Activated naive CD8-positive, alpha-beta T cell treated with anti-CD3 and anti-CD28 coated beads, Interleukin-2, amount 50 U/mL, for 24 hours (primary cell): ENCODE results near the gene ITFG2.

Experiments
- ATAC-seq: fragments of 150-1000 bp; cut with Tn5 transposase; one replicate; pipeline ENCODE4 v1.10.0; 2021
- DNase-seq: peaks from one replicate; pipeline ENCODE4 v3.0.0; 2021
- H3K27ac Mint-ChIP-seq: one replicate; pipeline ENCODE4 v1.8.0; 2021; ENCODE audit warnings: mild to moderate bottlenecking, mixed read lengths
- H3K27me3 Mint-ChIP-seq: one replicate; pipeline ENCODE4 v1.8.0; 2021; ENCODE audit warnings: mixed read lengths
- H3K36me3 Mint-ChIP-seq: one replicate; pipeline ENCODE4 v1.8.0; 2021; ENCODE audit warnings: low read depth, mixed read lengths
- H3K4me1 Mint-ChIP-seq: one replicate; pipeline ENCODE4 v1.8.0; 2021; ENCODE audit warnings: mixed read lengths
- H3K4me3 Mint-ChIP-seq: one replicate; pipeline ENCODE4 v1.8.0; 2021; ENCODE audit warnings: mild to moderate bottlenecking, moderate library complexity, mixed read lengths
- H3K9me3 Mint-ChIP-seq: one replicate; pipeline ENCODE4 v1.8.0; 2021; ENCODE audit warnings: mixed read lengths

The ITFG2 gene

GRCh38 chr12:2833327-2833726 lies 20.9 kb downstream of the ITFG2 start:
- no peak overlapping the region for H3K4me3 Mint-ChIP-seq
- peaks cover 25% of the 10 kb centered on the region for H3K36me3 Mint-ChIP-seq
- H3K27ac Mint-ChIP-seq: no peak overlapping the region
- H3K9me3 Mint-ChIP-seq: no peaks in the 10 kb centered on the region
- DNase-seq: no peak
- peaks cover 2% of the 10 kb centered on the region for H3K4me1 Mint-ChIP-seq
- ATAC-seq: no peak
- no peaks in the 10 kb centered on the region for H3K27me3 Mint-ChIP-seq

GRCh38 chr12:2833810-2834209 lies 21.3 kb downstream of the ITFG2 start:
- ATAC-seq (no peak), DNase-seq (no peak)
- H3K4me3 Mint-ChIP-seq: no peak overlapping the region
- no peaks in the 10 kb centered on the region for H3K27me3 Mint-ChIP-seq
- H3K27ac Mint-ChIP-seq: no peak overlapping the region
- H3K36me3 Mint-ChIP-seq: peaks cover 23% of the 10 kb centered on the region
- H3K4me1 Mint-ChIP-seq: peaks cover 2% of the 10 kb centered on the region
- H3K9me3 Mint-ChIP-seq: no peaks in the 10 kb centered on the region

GRCh38 chr12:2834581-2835491 lies 22.4 kb downstream of the ITFG2 start, which contains the start of gene NRIP2:
NRIP2 (minus strand) TSS chr12:2835035; CDS start chr12:2834983, 52 bp downstream.
- no peak for DNase-seq
- H3K27ac Mint-ChIP-seq: peak within 1 kb of the TSS; percentile 6
- ATAC-seq: peak; percentile 16
- H3K4me3 Mint-ChIP-seq: no peak within 1 kb of the TSS
- no peaks in the 10 kb centered on the region for H3K9me3 Mint-ChIP-seq
- H3K4me1 Mint-ChIP-seq: peaks cover 2% of the 10 kb centered on the region
- no peaks in the 10 kb centered on the region for H3K27me3 Mint-ChIP-seq
- peaks cover 23% of the 10 kb centered on the region for H3K36me3 Mint-ChIP-seq

GRCh38 chr12:2835691-2836403 lies 23.4 kb downstream of the ITFG2 start:
- ATAC-seq: no peak
- H3K27ac Mint-ChIP-seq: no peak overlapping the region
- peaks cover 23% of the 10 kb centered on the region for H3K36me3 Mint-ChIP-seq
- no peaks in the 10 kb centered on the region for H3K27me3 Mint-ChIP-seq
- DNase-seq: no peak
- H3K9me3 Mint-ChIP-seq: no peaks in the 10 kb centered on the region
- peaks cover 2% of the 10 kb centered on the region for H3K4me1 Mint-ChIP-seq
- no peak overlapping the region for H3K4me3 Mint-ChIP-seq

- Mint-ChIP-seq H3K4me3 (no peak overlapping the region), H3K27me3 (no peaks in the 10 kb centered on the region), H3K27ac (no peak overlapping the region), H3K9me3 (no peaks in the 10 kb centered on the region), H3K36me3 (peaks cover 21% of the 10 kb centered on the region), H3K4me1 (peaks cover 2% of the 10 kb centered on the region)
- no peak for ATAC-seq
- no peak for DNase-seq
Measured at GRCh38 chr12:2836574-2836973, 24.1 kb downstream of the ITFG2 start.

GRCh38 chr12:2841056-2841650 lies 28.7 kb downstream of the ITFG2 start:
- Mint-ChIP-seq H3K36me3 (peaks cover 19% of the 10 kb centered on the region), H3K27me3 (no peaks in the 10 kb centered on the region), H3K4me3 (no peak overlapping the region), H3K27ac (no peak overlapping the region), H3K9me3 (no peaks in the 10 kb centered on the region), H3K4me1 (no peaks in the 10 kb centered on the region)
- DNase-seq: no peak
- ATAC-seq: no peak

GRCh38 chr12:2842948-2843347 lies 30.5 kb downstream of the ITFG2 start:
- Mint-ChIP-seq H3K27me3 (no peaks in the 10 kb centered on the region), H3K36me3 (peaks cover 11% of the 10 kb centered on the region), H3K9me3 (no peaks in the 10 kb centered on the region), H3K4me3 (no peak overlapping the region), H3K4me1 (no peaks in the 10 kb centered on the region), H3K27ac (no peak overlapping the region)
- DNase-seq (no peak), ATAC-seq (no peak)

- H3K9me3 Mint-ChIP-seq: no peaks in the 10 kb centered on the region
- no peaks in the 10 kb centered on the region for H3K4me1 Mint-ChIP-seq
- no peak overlapping the region for H3K4me3 Mint-ChIP-seq
- H3K27me3 Mint-ChIP-seq: no peaks in the 10 kb centered on the region
- peaks cover 5% of the 10 kb centered on the region for H3K36me3 Mint-ChIP-seq
- ATAC-seq: no peak
- no peak for DNase-seq
- H3K27ac Mint-ChIP-seq: no peak overlapping the region
Measured at GRCh38 chr12:2844786-2845185, 32.3 kb downstream of the ITFG2 start.

- Mint-ChIP-seq H3K36me3 (peaks cover 3% of the 10 kb centered on the region), H3K9me3 (no peaks in the 10 kb centered on the region), H3K27ac (no peak overlapping the region), H3K4me1 (no peaks in the 10 kb centered on the region), H3K27me3 (no peaks in the 10 kb centered on the region), H3K4me3 (no peak overlapping the region)
- no peak for DNase-seq
- no peak for ATAC-seq
Measured at GRCh38 chr12:2845280-2845679, 32.8 kb downstream of the ITFG2 start.

GRCh38 chr12:2851931-2852330 lies 39.5 kb downstream of the ITFG2 start:
- H3K4me1 Mint-ChIP-seq: peaks cover 1% of the 10 kb centered on the region
- H3K27ac Mint-ChIP-seq: no peak overlapping the region
- peaks cover 5% of the 10 kb centered on the region for H3K36me3 Mint-ChIP-seq
- no peaks in the 10 kb centered on the region for H3K9me3 Mint-ChIP-seq
- no peaks in the 10 kb centered on the region for H3K27me3 Mint-ChIP-seq
- DNase-seq (no peak), ATAC-seq (no peak)
- H3K4me3 Mint-ChIP-seq: no peak overlapping the region

- peaks cover 1% of the 10 kb centered on the region for H3K4me1 Mint-ChIP-seq
- no peaks in the 10 kb centered on the region for H3K9me3 Mint-ChIP-seq
- H3K27ac Mint-ChIP-seq: no peak overlapping the region
- DNase-seq (peak; percentile 64), ATAC-seq (peak; percentile 52)
- peaks cover 9% of the 10 kb centered on the region for H3K36me3 Mint-ChIP-seq
- H3K4me3 Mint-ChIP-seq: no peak overlapping the region
- no peaks in the 10 kb centered on the region for H3K27me3 Mint-ChIP-seq
Measured at GRCh38 chr12:2853626-2854025, 41.2 kb downstream of the ITFG2 start.

GRCh38 chr12:2854669-2855453 lies 42.4 kb downstream of the ITFG2 start:
- DNase-seq: no peak
- H3K4me3 Mint-ChIP-seq: no peak overlapping the region
- peaks cover 1% of the 10 kb centered on the region for H3K4me1 Mint-ChIP-seq
- H3K27ac Mint-ChIP-seq: no peak overlapping the region
- H3K27me3 Mint-ChIP-seq: no peaks in the 10 kb centered on the region
- no peaks in the 10 kb centered on the region for H3K9me3 Mint-ChIP-seq
- no peak for ATAC-seq
- peaks cover 15% of the 10 kb centered on the region for H3K36me3 Mint-ChIP-seq

- Mint-ChIP-seq H3K36me3 (peaks cover 22% of the 10 kb centered on the region), H3K4me1 (peaks cover 1% of the 10 kb centered on the region), H3K4me3 (no peak overlapping the region), H3K27me3 (no peaks in the 10 kb centered on the region), H3K27ac (no peak overlapping the region), H3K9me3 (no peaks in the 10 kb centered on the region)
- ATAC-seq: no peak
- DNase-seq: no peak
Measured at GRCh38 chr12:2855546-2855945, 43.1 kb downstream of the ITFG2 start.

- ATAC-seq (no peak), DNase-seq (no peak)
- H3K36me3 Mint-ChIP-seq: peaks cover 23% of the 10 kb centered on the region
- H3K4me3 Mint-ChIP-seq: no peak overlapping the region
- H3K9me3 Mint-ChIP-seq: no peaks in the 10 kb centered on the region
- H3K4me1 Mint-ChIP-seq: peaks cover 1% of the 10 kb centered on the region
- H3K27me3 Mint-ChIP-seq: no peaks in the 10 kb centered on the region
- H3K27ac Mint-ChIP-seq: no peak overlapping the region
Measured at GRCh38 chr12:2856051-2856450, 43.6 kb downstream of the ITFG2 start.
